ENCODE results near the gene YY1.

Gene YY1

GRCh38 chr14:100241279-100241678 is 2.3 kb downstream of the YY1 start:
- in situ Hi-C loops (cut with MboI; ENCODE audit: low sequenced_read_pairs), result no loop called here

DNA sequence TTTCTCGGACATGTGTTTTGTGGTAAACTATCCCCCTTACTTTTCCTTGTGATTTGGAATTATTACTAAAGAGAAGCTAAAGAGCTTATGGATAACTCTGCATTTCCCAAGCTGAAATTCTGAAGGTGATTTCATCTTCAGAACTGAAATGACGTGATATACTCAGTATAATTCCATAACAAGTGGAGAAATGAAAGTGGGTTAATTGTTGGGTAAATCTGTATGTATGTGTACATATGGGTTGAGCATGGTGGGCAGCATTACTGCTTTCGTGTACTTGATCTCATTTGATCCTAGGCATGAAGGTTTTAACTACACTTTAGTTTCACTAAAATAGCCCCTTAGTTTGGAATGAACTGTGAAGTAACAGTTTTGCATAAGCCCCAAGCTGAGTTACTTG is 4.1 kb downstream of the YY1 start:
- in situ Hi-C loops (cut with MboI; ENCODE audit: low sequenced_read_pairs), result no loop called here

DNA sequence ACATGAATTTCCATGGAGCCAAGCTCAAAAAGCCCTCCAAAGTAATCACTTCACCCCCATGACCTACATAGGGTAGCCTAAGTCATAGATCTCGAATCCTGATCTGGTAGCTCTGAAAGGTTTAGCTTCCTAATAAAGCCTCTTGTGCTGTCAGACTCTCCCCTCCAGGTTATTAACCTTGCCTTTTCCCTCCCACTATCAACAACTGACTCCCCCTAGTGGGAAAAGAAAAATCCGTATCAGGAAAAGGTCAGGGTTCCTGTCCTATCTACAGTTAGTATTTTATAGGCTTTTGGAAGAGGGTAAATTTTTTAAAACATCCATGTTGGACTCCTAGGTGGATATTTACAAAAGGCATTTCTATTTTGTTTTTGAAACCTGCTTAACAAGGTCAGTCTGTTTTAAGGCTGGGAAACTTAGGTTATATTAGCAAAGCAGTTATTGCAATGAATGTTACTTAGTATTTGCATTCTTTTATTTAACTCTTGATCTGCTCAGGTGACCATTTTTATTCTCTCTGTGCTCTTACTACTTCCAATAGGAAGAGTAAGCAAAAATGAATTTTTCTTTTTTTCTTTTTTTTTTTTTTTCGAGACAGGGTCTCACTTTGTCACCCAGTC is 8.0 kb downstream of the YY1 start:
- in situ Hi-C loops (cut with MboI; ENCODE audit: low sequenced_read_pairs), result no loop called here

GRCh38 chr14:100250732-100251465 is 12.0 kb downstream of the YY1 start:
- in situ Hi-C loops (cut with MboI; ENCODE audit: low sequenced_read_pairs), result no loop called here

- in situ Hi-C loops (cut with MboI; ENCODE audit: low sequenced_read_pairs), result no loop called here
Measured at GRCh38 chr14:100252684-100253083, 13.7 kb downstream of the YY1 start.

- in situ Hi-C loops (cut with MboI; ENCODE audit: low sequenced_read_pairs), result no loop called here
Measured at GRCh38 chr14:100256339-100256895, 17.5 kb downstream of the YY1 start.

- in situ Hi-C loops (cut with MboI; ENCODE audit: low sequenced_read_pairs), result no loop called here
Measured at GRCh38 chr14:100261621-100262020, 22.7 kb downstream of the YY1 start.

GRCh38 chr14:100262545-100262944 is 23.6 kb downstream of the YY1 start:
- in situ Hi-C loops (cut with MboI; ENCODE audit: low sequenced_read_pairs), result no loop called here

DNA sequence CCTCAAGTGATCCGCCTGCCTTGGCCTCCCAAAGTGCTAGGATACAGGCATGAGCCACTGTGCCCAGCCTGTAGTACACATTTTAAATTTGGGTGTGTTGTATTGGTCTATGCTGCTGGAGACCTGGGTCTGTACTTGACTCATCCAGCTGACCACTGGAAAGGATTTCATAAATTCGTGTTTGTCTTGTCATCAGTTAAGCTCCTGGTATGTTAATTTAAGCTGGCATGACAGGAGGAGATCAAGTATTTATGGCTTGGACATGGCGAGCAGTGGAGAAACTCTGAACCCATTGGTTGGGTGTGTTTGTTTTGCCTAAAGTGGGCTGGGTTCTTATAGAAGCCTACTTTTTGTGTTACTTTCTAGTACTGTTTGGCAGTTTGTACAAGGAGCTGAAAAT is 24.2 kb downstream of the YY1 start:
- in situ Hi-C loops (cut with MboI; ENCODE audit: low sequenced_read_pairs), result no loop called here

DNA sequence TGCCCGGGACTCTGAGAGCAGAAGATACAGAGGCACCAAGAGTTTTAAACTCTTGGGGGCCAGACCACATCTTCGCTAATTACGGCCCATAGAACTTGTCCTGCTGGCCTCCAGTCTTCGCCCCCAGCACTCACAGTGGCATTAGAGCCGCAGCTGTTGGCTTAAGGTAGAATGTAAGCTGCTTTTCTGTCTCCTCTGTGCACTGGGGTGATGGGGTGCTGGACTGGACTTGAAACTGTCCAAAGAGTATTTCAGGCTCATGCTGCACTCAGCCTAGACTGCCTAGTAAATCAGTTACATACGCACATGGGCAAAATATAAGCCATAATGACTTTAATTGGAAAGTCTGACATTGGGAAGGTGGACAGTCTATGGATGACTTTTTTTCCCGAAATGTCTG is 29.0 kb downstream of the YY1 start:
- in situ Hi-C loops (cut with MboI; ENCODE audit: low sequenced_read_pairs), result no loop called here

DNA sequence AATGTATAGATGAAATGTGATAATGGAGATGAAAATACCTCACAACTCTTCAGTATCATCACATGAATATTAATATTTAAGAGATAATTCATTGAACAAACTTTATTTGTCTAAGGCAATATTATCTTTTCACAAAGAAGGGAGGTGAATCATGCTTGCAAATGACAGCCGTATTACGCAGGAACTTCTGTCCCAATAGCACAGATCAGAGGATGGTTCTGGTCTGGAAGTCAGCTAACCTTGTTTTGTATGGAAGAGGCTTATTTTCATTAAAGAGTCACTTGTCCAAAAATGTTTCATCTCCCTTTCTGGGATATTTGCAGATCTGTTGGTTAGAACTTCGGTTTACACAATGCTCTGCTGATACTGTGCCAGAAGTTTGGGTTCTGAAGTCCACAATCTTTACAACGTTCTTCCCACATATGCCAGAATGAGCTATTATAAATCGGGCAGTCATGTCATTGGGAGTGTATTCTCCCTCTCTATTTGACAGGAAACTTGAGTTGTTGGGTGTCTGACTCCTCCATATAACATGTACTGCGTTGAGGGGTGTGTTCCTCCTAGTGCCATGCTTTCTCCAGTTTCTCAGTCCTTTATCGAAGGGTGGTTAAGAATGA is 29.8 kb downstream of the YY1 start:
- in situ Hi-C loops (cut with MboI; ENCODE audit: low sequenced_read_pairs), result no loop called here

DNA sequence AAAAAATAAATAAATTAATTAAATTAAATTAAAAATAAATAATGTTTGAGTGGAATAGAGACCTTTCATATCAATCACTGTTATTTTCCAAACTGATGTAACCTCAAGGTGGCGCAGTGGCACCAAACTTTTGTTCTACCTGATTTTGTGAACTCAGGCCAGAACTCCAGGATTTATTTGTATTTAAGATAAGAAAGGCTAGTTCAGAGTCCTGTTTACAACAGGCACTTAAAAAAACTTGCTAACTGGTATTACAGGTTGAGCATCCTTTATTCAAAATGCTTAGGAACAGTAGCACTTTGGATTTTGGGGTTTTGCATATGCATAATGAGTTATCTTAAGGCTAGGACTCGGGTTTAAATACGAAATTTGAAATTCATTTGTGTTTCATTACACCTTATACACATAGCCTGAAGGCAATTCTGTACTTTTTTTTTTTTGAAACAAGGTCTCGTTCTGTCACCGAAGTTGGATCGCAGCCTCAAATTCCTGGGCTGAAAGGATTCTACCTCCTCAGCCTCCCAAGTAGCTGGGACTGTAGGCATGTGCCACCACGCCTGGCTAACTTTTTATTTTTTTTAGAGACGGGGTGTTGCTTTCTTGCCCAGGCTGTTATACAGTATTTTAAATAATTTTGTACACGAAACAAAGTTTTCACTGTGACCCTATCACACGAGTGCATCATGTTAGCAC is 32.4 kb downstream of the YY1 start:
- in situ Hi-C loops (cut with MboI; ENCODE audit: low sequenced_read_pairs), result no loop called here

DNA sequence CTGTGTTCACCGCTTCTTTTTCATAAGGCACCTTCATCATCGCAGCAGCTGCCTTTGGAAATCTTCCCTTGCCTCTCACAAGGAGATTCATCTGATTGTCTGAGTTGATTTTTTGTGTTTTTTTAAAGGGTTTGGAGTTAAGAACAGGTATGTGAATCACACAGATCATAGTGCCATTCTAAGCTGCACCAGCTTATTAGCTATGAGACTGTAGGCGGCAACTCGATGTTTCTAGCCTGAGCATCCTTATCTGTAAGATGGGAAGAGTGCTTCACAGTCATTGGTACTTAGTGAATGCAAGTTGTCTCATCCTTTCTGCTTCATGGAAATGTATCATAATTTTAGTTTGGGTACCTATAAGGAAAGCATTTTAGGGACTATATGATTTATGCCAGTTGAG is 35.3 kb downstream of the YY1 start:
- in situ Hi-C loops (cut with MboI; ENCODE audit: low sequenced_read_pairs), result no loop called here

GRCh38 chr14:100275214-100275613 is 36.3 kb downstream of the YY1 start:
- in situ Hi-C loops (cut with MboI; ENCODE audit: low sequenced_read_pairs), result no loop called here

DNA sequence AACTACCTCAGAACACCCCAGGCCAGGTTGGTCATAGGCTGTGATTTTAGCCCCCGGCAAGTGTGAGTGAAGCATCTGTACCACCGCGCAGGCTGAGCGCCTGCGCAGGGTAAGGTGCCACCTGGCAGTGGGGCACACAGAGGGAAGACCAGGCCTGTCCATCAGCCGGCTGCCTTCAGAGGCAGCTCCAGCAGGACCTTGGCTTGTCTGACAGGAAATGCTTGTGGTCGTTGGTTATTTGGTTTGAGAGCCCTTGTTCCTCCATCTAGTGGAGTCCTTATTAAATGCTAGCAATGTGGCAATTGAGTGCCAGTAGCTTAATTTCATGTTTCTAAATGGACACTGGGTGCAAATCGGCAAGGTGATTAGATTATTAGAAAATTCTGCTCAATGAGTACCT is 39.8 kb downstream of the YY1 start:
- in situ Hi-C loops (cut with MboI; ENCODE audit: low sequenced_read_pairs), result no loop called here

- in situ Hi-C loops (cut with MboI; ENCODE audit: low sequenced_read_pairs), result no loop called here
Measured at GRCh38 chr14:100279133-100279532, 40.2 kb downstream of the YY1 start.

DNA sequence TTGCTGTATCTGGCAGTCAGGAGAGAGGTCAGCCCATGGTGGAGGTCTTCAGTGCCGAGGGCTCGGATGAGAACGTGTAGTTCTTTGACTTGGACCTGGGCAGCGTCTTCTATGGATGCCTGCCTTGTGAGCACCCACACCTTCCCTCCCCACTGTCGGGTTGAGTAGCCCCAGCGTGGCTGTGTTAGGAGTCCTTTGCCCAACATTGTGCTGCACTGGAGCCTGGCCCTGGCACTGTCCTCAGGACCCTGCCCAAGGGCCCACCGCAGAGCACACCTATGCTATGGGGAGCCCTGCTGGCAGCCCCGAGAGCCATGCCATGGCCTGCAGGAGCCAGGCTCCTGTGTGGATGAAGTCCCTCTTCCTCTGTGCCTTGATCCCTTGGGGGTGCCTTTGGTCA is 40.6 kb downstream of the YY1 start:
- in situ Hi-C loops (cut with MboI; ENCODE audit: low sequenced_read_pairs), result no loop called here

DNA sequence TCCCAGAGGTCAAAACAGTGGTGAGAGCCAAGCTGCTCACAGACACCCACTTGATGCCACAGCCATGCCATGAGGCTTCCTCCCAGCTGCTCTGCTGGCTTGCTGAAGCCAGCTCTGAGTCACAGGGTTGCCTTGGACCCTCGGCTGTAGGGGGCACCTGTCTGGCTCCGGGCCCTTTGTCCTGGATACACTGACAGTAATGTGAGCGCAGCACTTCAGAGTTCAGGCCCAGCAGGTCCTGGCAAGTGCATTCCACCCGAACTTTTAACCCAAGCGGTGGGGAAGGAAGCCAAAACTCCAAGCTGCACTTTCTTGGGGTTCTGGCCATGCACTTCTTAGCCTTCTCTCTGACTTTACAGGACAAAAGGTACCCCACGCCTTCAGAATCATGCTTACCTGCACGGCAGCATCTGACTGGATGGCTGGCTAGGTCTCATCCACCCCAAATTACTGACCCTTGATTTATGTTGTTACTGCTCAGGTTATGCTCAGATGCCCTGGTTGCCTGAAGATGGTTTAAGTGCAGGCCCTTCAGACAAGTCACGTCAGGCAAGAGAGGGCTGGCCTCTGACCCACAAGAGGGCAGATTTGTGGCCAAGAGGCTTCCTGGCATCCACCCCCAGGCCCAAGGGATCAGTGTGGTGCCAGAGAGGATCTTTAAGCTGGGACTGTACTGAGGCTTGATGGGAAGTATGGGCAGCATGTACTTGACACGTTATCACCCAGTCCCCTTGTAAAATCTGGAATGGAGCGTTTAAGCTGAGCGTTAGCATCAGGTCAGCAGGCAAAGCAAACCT is 42.5 kb downstream of the YY1 start:
- in situ Hi-C loops (cut with MboI; ENCODE audit: low sequenced_read_pairs), result no loop called here

DNA sequence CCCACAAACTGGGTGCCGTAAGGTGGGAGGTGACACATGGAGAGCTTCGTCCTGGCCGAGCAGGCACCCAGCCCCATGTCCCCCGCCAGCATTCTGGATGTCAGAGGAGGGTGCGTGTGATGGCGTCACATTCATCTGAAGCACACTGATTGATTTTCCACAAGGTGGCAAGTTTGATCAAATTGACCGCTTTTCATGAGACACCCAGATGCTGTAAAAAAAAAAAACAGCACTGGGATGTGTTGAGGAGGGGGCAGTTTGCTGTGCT is 43.1 kb downstream of the YY1 start:
- in situ Hi-C loops (cut with MboI; ENCODE audit: low sequenced_read_pairs), result no loop called here

DNA sequence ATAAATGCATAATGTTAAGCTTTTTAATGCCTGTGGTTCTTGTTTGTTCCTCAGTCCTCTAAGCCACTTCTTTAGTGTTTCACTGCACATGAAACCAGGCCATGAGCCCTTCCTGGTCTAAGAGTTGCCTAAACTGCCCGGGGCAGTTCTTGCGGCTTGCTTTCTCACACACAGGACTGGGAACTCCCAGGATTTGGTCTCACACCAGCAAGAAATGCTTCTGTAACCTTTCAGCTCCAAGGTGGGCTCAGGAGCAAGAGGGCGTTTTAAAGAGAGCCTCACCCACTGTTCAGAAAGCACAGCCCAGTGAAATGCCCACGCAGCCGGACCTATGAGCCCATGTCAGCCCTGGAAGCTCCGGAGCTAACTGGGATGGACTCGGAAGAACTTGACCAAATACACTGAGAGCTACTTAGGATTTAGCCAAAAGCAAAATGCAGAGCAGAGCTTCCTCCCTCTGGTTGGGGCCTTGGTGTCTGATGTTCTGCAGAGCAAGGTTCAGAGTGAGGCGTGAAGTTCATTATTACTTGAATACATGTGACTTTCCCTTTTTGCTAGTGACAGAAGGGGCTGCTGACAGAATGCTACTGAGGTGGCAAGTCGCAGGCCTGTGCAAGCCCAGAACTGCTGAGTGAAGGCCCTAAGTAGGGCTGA is 43.9 kb downstream of the YY1 start:
- in situ Hi-C loops (cut with MboI; ENCODE audit: low sequenced_read_pairs), result no loop called here

Data from hTERT RPE-1 (cell line).